AG09309 (cell line): ENCODE measurements around the gene HID1.
"Not testable (repeated sequence)": the region's sequence is repeated elsewhere in the genome, so short reads cannot be mapped to it uniquely, and the experiment has no call there.

Source experiments
- DNase-seq: peaks from one replicate; pipeline ENCODE4 v3.0.0-alpha.2; 2010; ENCODE audit warnings: low read depth
- H3K4me3 ChIP-seq: 2 replicates; pipeline ENCODE4 v1.5.1; 2011; ENCODE audit warnings: mild to moderate bottlenecking, low read depth, low read length, moderate library complexity; ENCODE audit not compliant: control insufficient read depth
- CTCF ChIP-seq: IDR thresholded peaks from 2 replicates; pipeline ENCODE4 v1.5.1; 2011; ENCODE audit warnings: mild to moderate bottlenecking, low read depth, low read length, inconsistent platforms; ENCODE audit not compliant: insufficient read depth, control insufficient read depth; ENCODE audit errors: missing control alignments

Gene HID1

GRCh38 chr17:74971069-74971841 is 1.3 kb downstream of the HID1 start:
- H3K4me3 ChIP-seq: no peak overlapping the region
- TF ChIP-seq CTCF: no peak

GRCh38 chr17:74970395-74970794 is 2.2 kb downstream of the HID1 start:
- TF ChIP-seq CTCF: no peak
- DNase-seq: no peak
- H3K4me3 ChIP-seq: no peak overlapping the region

More at GRCh38 chr17:74971069-74971841, 1.3 kb downstream of the HID1 start:
- no peak for DNase-seq

- H3K4me3 ChIP-seq, DNase-seq: not testable (repeated sequence)
These were observed 3.1 kb downstream of the HID1 start for GRCh38 chr17:74969501-74969900.

- no peak for DNase-seq
- no peak for TF ChIP-seq CTCF
- H3K4me3 ChIP-seq: no peak overlapping the region
These were observed 4.2 kb downstream of the HID1 start for GRCh38 chr17:74968361-74968780.

- H3K4me3 ChIP-seq: no peak overlapping the region
- TF ChIP-seq CTCF: no peak
- no peak for DNase-seq
These were observed 7.5 kb downstream of the HID1 start for GRCh38 chr17:74964988-74965622.

- no peak for DNase-seq
- TF ChIP-seq CTCF: no peak
- H3K4me3 ChIP-seq: no peak overlapping the region
These were observed 8.3 kb downstream of the HID1 start for GRCh38 chr17:74964246-74964761.

GRCh38 chr17:74963656-74964055 is 8.9 kb downstream of the HID1 start:
- TF ChIP-seq CTCF: peak; percentile 31

More at GRCh38 chr17:74963656-74964055, 8.9 kb downstream of the HID1 start:
- no peak overlapping the region for H3K4me3 ChIP-seq
- DNase-seq: no peak
